ENCODE data around the gene TIMM13. TPM values are rescaled to one million over a fixed set of nuclear protein-coding genes. Genes with fewer than 3 reads are reported as not detected.
"Not testable (repeated sequence)": the region's sequence is repeated elsewhere in the genome, so short reads cannot be mapped to it uniquely, and the experiment has no call there.

Gene TIMM13
- total RNA-seq, result 67.4 and 74.6 TPM in 2 replicates

DNA sequence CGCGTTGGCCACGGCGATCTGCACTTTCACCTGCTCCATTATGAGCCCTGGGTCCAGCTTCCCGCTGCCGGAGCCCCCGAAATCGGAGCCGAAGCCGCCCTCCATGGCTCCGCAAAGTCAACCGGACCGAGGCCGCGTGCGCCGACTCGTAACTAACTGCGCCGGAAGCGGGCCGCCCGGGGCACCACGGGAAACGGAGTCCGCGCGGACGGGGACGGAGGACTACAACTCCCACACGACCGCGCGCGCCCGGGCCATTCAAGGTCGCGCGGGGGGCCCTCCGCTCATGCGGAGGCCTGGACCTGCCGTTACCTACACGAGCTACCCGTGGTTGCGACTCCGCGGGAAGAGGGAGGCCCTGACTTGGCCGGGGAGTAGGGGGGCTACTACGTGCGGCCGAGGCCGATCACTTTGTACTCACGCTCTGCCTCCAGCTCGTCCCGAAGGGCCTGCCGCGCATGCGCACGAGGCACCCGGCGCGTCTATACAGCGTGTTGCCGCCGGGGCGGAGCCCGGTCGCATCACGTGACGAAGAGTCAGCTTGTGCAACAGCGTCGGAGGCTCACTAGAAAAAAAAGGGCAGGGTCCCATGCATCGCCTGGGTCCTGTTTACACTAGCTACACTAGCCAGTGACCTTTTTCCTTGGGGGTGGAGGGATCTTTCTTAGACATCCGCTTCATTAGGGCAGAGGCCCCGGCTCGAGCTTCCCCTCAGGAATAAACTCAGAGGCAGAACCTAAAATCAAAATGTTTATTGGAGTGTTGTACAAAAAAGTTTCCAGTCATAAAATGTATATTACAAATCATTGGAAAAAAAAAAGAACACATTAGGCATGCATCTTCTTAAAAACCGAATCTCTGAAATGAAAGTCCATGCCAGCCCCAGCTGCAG is at the start of gene TIMM13:
Gene TIMM13, minus strand, starts transcription at position 158 of the 892 bp plus-strand sequence. Its CDS starts 53 bp downstream, at position 105.
- intact Hi-C loops (cut with micrococcal nuclease), result loop anchor here (1.0 to 2.0 kb wide), 11 partner anchors 30 to 758 kb away; partner anchors contain the start of genes AP3D1, GADD45B, NCLN and PLEKHJ1

DNA sequence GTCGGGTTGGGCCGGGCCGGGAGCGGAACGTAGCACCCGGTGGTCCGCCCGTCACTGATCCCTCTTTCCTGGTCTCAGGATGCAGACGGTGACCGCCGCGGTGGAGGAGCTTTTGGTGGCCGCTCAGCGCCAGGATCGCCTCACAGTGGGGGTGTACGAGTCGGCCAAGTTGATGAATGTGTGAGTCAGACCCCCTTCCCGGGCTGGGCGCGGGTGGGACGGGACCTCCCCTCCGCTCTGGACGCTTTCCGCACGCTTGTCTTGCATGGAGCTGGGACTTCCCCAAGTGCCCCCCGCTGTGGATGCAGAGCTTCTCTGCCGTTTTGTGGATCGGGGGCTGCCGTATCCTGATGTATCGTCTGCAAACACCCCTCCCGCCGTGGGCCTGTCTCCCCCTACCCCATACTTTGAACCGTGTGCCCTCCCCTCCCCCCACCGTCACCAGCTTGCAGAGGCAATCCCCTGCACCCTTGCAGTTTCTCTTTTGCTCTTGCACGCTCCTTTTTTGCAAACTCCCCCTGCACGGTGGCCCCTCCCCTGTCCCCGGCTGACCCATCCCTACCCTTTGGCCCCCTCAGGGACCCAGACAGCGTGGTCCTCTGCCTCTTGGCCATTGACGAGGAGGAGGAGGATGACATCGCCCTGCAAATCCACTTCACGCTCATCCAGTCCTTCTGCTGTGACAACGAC is 49.2 kb upstream of the TIMM13 start:
- intact Hi-C loops (cut with micrococcal nuclease), result loop anchor here (1.0 to 2.0 kb wide), 6 partner anchors 18 to 144 kb away; partner anchors contain the start of gene TIMM13

- intact Hi-C loops (cut with micrococcal nuclease), result loop anchor here (1.0 to 2.0 kb wide), 7 partner anchors 19 to 144 kb away; partner anchors contain the start of genes LMNB2 and TIMM13
Measured at GRCh38 chr19:2475702-2476450, 48.5 kb upstream of the TIMM13 start, which contains the start of gene GADD45B. TSS of gene GADD45B (plus strand) at chr19:2476127. CDS start at chr19:2476359, 232 bp downstream.

DNA sequence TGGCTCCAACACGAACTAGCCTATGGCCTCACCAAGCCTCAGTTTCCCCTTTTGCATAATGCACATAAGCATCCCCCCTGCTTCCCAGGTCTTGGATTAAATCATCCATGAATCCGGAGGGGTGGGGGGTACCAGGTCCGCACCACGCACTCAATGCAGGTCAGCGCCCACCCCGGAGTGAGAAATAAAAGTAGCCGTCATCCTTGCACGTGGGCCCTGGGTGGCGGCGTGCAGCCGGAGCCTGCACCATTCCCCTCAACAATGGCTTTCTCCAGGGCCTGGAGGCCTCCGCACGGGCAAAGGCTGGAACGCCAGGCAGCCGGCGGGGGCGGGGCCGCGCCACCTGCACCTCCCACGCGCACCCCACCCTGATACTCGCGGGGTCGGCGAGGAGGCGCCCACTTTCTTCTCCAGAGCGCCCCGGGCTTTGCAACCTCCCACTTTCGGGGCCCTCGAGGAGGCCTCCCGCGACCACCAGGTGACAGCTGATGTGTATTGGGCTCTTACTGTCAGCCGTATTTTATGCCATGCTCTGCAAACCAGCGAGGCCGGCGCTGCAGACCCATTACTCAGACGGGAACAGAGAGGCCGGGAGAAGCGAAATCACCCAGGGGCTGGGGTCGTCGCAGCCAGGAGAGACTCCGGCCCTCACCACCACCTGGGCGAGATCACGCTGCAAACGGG is 47.8 kb upstream of the TIMM13 start:
- intact Hi-C loops (cut with micrococcal nuclease), result loop anchor here (2.0 kb wide), 1 partner anchor 18 kb away; the partner anchor contains the start of gene LMNB2

- intact Hi-C loops (cut with micrococcal nuclease), result loop anchor here (1.0 to 2.0 kb wide), 5 partner anchors 12 to 163 kb away; partner anchors contain the start of gene LMNB2
Measured at GRCh38 chr19:2474232-2475017, 47.0 kb upstream of the TIMM13 start.

DNA sequence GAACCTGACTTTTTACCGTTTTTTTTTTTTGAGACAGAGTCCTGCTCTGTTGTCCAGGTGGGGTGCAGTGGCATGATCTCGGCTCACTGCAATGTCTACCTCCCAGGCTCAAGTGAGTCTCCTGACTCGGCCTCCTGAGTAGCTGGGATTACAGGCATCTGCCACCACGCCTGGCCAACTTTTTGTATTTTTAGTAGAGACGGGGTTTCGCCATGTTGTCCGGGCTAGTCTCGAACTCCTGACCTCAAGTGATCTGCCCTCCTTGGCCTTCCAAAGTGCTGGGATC is 42.5 kb upstream of the TIMM13 start:
- intact Hi-C loops (cut with micrococcal nuclease), result not testable (repeated sequence)

GRCh38 chr19:2469102-2469914 is 41.9 kb upstream of the TIMM13 start:
- intact Hi-C loops (cut with micrococcal nuclease), result no loop called here

DNA sequence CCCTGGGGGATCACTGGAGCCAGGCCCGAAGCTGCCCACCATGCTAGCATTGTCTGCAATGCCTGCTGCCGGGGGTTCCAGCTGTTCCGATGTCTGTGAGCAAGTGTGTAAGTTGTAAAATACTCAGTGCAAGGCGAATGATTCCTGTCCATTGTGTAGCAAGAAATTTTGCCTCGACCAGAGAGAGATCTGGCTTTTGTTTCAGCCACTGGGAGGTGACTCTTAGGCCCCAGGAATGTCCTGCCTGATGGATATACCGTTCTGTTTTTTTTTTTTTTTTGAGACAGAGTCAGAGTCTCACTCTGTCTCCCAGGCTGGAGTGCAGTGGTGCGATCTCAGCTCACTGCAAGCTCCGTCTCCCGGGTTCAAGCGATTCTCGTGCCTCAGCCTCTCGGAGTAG is 41.2 kb upstream of the TIMM13 start:
- intact Hi-C loops (cut with micrococcal nuclease), result no loop called here

DNA sequence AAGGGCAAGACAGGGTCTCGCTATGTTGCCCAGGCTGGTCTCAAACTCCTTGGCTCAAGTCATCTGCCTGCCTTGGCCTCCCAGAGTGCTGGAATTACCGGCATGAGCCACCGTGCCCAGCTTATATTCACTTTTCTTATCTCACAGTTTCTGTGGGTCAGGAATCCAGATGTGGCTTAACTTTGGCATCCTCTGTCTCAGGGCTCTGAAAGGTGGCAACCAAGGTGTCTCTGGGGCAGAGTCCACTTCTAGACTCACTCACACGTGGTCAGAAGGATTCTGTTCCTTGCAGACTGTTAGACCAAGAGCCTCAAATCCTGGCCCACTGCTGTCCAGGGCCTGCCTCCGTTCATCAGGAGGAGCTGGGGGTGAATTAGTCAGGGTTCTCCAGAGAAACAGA is 37.0 kb upstream of the TIMM13 start:
- intact Hi-C loops (cut with micrococcal nuclease), result loop anchor here (5.0 kb wide), 1 partner anchor 312 kb away; the partner anchor contains the start of gene AP3D1

DNA sequence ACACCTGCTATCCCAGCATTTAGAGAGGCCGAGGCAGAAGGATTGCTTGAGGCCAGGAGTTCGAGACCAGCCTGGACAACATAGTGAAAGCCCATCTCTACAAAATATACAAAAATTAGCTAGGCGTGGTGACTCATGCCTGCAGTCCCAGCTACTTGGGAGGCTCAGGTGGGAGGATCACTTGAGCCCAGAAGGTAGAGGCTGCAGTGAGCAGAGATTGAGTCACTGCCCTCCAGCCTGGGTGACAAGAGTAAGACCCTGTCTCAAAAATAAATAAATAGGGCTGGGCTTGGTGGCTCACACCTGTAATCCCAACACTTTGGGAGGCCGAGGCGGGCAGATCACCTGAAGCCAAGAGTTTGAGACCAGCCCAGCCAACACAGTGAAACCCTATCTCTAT is 36.3 kb upstream of the TIMM13 start:
- intact Hi-C loops (cut with micrococcal nuclease), result loop anchor here (5.0 kb wide), 1 partner anchor 311 kb away; the partner anchor contains the start of gene AP3D1

DNA sequence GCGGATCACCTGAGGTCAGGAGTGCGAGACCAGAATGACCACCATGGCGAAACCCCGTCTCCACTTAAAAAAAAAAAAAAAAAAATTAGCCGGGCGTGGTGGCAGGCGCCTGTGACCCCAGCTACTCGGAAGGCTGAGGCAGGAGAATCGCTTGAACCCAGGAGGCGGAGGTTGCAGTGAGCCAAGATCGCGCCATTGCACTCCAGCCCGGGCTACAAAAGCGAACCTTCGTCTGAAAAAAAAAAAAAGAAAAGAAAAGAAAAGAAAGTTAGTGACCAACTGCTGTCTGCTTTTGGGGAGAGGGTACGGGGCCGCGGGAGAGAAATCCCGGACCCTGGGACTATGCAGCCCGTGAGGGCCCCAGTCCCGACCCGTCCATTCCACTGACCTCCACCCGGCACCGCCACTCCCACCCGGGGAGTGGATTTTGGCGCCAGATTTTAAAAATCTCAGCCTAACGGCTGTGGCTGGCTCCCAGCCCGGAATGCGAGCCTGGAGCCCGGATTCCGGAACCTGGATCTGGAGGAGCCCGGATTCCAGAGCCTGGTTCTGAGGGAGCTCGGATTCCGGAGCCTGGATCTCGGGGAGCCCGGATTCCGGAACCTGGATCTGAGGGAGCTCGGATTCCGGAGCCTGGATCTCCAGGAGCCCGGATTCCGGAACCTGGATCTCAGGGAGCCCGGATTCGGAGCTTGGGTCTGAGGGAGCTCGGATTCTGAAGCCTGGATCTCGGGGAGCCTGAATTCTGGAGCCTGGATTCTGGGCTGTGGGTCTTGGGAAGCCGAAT is 35.4 kb upstream of the TIMM13 start:
- intact Hi-C loops (cut with micrococcal nuclease), result loop anchor here (1.0 to 5.0 kb wide), 3 partner anchors 11 to 311 kb away; partner anchors contain the start of genes AP3D1 and TIMM13

GRCh38 chr19:2461751-2462634 is 34.6 kb upstream of the TIMM13 start:
- intact Hi-C loops (cut with micrococcal nuclease), result loop anchor here (1.0 to 5.0 kb wide), 3 partner anchors 12 to 310 kb away; partner anchors contain the start of genes AP3D1 and TIMM13

- intact Hi-C loops (cut with micrococcal nuclease), result loop anchor here (5.0 kb wide), 1 partner anchor 308 kb away; the partner anchor contains the start of gene AP3D1
Measured at GRCh38 chr19:2460245-2460644, 32.9 kb upstream of the TIMM13 start.

DNA sequence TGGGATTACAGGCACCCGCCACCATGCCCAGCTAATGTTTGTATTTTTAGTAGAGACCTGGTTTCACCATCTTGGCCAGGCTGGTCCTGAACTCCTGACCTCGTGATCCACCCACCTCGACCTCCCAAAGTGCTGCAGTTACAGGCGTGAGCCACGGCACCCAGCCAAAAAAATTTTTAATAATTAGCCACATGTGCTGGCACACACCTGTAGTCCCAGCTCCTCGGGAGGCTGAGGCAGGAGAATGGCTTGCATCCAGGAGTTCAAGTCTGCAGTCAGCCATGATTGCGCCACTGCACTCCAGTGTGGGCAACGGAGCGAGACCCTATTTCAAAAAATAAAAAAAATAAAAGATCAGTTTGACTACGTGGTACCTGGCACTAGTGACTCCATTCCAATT is 31.4 kb upstream of the TIMM13 start:
- intact Hi-C loops (cut with micrococcal nuclease), result loop anchor here (5.0 to 10.0 kb wide), 2 partner anchors 221 to 1564 kb away; partner anchors contain the start of genes MED16, PLEKHJ1, RNU6-9 and SF3A2

- intact Hi-C loops (cut with micrococcal nuclease), result loop anchor here (5.0 to 10.0 kb wide), 2 partner anchors 221 to 1563 kb away; partner anchors contain the start of genes MED16, PLEKHJ1, RNU6-9 and SF3A2
Measured at GRCh38 chr19:2458054-2458453, 30.7 kb upstream of the TIMM13 start.

DNA sequence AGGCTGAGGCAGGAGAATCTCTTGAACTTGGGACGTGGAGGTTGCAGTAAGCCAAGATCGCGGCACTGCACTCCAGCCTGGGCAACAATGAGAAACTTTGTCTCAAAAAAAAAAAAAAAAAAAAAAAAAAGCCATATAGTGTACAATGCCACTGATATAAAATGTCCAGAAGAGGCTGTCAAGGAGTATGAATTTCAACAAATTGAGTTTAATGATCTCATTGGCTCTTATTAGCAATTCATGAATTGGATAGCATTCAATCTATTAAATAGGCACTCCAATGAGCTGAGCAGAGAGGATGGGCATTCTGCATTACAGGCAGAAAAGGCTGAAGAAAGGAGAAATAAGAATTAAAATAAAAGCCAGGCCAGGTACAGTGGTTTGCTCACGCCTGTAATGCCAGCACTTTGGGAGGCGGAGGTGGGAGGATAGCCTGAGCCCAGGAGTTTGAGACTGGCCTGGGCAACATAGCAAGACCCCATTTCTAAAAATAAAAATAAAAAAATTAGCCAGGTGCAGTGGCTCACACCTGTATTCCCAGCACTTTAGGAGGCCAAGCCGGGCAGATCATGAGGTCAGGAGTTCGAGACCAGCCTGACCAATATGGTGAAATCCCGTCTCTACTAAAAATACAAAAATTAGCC is 30.1 kb upstream of the TIMM13 start:
- intact Hi-C loops (cut with micrococcal nuclease), result loop anchor here (1.0 to 10.0 kb wide), 5 partner anchors 17 to 1563 kb away; partner anchors contain the start of genes MED16, PLEKHJ1, RNU6-9 and SF3A2
